ENCODE results near the gene GNG7.
A peak's percentile ranks its signal among the peaks of the same experiment; 100 is the strongest.
"Not testable (repeated sequence)": the region's sequence is repeated elsewhere in the genome, so short reads cannot be mapped to it uniquely, and the experiment has no call there.

Gene GNG7

GRCh38 chr19:2616741-2617392, 85.6 kb downstream of the GNG7 start:
- no peak for DNase-seq

DNA sequence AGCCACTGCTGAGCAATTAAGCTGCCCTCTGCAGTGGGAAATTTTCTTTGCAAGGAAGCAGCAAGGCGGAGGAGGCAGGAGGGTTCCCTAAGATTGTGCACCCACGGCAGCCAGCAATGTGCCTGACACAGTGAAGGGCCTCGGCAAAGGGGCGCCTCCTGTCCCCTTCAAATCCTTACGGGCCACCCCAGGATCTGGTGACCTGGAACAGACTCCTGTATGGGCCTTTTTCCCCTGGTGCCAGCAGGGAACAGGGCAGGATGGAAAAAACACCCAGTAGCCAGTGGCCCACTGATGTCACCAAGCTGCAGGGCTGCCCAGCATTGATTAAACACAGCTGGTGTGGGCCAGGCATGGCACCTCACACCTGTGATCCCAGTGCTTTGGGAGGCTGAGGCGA, 86.7 kb downstream of the GNG7 start:
- DNase-seq, result no peak

DNA sequence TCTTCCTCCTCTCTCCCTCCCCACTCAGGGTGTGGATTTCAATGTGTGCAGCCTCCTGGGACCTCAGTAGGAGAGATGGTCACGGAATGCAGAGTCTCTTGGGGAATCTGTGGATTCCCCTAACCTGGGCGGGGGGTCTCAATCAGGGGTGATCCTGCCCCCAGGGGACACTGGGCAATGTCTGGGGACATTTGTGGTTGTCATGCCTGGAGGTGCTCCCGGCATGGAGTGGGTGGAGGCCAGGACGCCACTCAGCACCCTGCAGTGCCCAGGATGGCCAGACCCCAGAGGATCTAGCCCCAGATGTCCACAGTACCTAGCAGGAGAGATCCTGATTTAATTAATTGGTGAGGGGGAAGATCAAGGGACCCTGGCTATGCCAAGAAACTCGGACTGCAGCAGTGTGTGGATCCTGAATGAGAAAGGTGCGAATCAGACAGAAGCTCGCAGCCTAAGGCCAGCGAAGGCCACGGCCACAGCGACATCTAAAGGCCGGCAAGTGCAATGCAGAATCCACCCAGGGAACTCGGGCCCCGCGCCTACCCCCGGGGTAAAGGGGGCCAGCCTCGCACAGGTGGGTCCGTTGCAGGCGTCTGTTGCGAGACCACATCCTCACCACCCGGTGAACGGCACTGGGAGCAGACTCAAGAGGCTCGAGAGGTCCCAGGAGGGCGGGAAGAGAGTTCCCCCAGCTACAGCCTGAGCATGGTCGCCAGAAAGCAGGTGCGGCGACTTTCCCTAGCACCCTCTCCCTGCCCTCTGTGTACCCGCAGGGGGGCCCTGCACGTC, 88.8 kb downstream of the GNG7 start:
- DNase-seq, result peak; percentile 36

DNA sequence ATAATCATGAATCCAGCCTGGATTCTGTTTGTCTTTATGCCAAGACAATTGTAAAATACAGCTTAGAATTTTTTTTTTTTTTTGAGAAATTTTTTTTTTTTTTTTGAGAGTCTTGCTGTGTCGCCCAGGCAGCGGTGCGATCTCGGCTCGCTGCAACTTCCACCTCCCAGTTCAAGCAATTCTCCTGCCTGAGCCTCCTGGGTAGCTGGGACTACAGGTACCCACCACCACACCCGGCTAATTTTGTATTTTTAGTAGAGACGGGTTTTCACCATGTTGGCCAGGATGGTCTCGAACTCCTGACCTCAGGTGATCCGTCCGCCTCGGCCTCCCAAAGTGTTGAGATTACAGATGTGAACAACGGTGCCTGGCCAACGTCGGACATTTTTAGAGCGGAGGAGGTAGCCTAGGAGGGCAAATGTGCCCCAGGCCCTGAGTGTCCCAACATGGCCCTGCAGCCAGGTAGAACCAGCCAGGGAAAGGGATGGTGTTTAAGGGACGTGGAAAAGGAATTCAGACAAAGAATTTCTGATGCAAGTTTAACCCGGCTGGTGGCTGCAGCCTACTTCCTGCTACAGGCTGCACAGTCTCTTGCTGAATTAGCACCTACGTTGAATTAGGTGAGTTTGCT, 89.8 kb downstream of the GNG7 start:
- no peak for DNase-seq

DNA sequence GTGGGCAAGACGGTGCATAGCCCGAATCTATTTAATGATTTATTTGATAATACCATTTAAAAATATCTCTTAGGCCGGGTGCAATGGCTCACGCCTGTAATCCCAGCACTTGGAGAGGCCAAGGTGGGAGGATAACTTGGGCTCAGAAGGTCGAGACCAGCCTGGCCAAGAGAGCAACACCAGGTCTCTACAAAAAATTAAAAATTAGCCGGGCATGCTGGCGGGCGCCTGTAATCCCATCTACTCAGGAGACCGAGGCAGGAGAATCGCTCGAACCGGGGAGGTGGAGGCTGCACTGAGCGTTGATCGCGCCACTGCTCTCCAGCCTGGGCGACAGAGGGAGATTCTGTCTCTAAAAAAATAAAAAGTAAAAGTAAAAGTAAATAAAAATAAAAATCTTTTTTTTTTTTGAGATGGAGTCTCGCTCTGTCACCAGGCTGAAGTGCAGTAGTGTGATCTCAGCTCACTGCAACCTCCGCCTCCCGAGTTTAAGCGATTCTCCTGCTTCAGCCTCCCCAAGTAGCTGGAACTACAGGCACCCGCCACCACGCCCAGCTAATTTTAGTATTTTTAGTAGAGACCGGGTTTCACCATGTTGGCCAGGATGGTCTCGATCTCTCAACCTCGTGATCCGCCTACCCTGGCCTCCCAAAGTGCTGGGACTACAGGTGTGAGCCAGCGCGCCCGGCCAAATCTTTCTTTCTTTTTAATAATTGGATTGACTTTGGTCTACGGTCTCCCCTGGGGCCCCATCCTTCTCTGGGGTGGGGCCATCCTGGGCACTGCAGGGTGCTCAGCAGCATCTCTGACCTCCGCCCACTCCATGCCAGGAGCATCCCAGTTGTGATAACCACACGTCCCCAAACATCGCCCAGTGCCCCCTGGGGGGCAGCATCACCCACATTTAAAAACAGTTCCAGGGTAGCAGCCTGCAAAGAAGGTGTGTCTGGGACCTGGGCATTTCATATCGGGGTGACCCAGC, 90.7 kb downstream of the GNG7 start:
- DNase-seq, result no peak

DNA sequence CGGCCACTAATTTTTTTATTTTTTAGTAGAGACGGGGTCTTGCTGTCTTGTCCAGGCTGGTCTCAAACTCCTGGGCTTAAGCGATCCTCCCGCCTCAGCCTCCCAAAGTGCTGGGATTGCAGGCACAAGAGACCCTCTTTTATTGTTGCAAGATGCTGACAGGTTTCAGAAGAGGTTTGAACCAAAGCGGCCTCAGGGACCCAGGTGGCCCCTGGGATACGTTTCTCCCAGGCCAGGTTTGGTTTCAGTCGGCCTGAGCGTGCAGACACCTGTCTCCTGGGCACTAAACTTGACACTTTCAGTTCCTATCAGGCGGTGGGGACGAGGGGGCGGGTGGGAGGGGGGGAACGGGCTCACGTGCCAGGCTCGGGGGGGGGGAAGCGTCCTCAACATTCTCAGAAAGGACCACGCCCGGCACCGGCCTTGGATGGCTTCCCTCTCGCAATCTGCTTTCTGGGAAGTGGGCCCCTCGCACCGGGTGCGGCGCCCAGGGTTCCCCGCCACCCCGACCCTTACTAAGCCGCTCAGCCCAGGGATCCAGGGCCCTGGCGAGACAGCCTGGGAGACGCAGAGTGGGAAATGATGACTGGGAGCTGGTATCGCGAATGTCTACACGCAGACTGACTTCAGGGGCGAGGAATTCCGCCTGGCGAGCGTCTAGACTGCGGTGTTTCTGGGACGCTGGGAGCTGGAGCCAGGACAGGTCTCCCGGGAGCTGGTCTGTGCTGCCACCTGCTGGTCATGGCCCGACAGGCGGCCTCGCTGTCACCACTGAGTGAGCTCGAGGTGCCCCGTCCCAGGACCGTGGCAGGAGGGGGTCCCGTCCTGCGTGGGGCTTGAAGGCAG, 91.6 kb downstream of the GNG7 start:
- DNase-seq, result peak; percentile 83

DNA sequence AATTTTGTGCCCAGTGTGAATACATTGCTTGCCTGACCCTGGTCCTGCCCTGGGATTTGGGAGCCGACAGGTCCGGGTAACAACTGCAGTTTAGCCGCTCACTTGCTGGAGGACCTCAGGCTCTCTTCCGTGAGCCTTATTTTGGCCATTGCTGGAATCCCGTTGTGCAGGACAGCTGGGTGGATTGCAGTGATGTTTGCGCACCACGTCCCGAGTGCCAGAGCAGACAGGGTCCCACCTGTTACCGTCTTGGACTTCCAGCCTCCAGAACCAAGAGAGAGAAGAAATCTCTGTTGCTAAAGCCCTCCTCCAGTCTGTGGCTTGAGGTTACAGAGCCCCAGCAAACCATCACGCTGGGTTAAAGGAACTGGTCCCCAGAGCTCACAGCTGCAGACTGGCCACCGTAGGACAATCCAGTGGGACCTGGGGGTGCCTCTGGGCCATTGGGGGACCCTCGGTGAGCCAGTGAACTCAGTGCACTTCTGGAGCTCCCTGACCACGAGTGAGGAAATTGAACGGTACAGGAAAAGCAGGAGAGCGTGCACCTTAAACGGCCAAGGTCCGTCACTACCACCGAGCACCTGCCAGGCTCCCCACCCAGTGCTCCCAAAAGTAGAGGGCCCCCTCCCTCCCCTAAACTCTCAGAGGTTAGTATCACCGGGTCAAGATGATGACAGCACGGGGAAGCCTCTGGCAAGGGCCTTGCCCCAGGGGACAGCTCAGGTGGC, 92.9 kb downstream of the GNG7 start:
- DNase-seq, result no peak

DNA sequence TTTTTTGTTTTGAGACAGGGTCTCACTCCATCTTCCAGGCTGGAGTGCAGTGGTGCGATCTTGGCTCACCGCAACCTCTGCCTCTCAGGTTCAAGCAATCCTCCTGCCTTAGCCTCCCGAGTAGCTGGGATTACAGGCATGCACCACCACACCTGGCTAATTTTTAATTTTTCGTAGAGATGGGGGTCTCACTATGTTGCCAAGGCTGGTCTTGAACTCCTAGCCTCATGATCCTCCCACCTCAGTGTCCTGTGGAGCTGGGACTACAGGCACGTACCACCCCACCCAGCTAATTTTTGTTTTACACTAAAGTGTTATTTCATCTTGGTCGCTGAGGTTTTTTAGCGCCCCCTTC, 93.5 kb downstream of the GNG7 start:
- DNase-seq, result not testable (repeated sequence)

DNA sequence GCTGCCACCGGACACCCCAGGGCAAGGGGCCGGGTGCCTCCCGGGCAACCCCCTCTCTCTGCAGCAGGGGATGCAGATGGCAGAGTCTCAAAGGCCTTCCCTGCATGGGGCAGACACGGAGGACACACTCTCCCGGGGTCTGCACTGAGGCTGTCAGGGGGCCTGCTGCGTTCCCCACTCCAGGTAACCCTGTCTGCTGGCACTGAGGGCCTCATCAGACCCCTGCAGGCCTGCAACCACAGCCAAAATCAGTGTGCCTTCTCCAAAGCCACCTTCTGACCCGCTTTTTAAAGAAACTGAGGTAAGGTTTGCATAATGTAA, 93.9 kb downstream of the GNG7 start:
- no peak for DNase-seq

DNA sequence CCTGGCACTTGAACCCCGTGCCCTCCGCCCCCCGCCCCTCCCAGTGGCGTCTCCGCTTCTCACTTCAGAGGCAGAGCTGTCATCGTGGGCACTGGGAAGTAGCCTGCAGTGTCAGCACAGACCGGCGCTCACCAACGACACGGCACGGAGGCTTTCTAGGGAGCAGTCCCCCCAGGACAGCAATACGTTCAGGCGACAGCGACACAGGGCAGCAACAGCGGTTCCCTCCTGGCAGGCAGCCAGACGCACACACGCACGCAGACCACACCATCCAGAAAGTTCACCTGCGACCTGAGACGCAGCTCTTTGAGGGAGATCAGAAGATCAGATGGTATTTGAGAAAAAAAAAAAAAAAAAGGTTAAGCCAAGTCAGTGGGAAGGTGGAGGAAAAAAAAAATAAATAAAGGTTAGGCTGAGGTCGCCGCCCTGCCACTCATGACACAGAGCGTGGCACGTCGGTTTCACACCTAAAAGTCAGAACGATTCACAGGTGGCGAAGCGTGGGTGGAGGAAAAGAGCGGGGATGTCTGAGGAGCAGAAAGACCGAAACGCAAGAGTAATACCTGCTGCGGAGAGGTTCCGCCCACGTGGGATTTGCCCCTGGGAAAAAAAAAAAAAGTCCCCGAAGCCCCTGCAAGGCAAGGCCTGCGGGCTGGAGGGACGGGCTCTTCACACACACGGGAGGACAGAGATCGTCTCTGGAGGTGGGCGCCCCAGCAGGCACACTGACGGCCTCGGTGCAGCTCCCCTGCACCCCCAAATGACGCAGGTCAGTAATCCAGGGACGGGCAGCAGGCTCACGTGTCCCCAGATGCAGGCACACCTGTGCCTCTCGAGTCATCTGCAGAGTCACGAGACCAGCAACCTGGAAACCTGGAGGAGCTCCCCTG, 94.5 kb downstream of the GNG7 start:
- no peak for DNase-seq

- not testable (repeated sequence) for DNase-seq
These were observed 95.7 kb downstream of the GNG7 start for GRCh38 chr19:2606774-2607173.

- not testable (repeated sequence) for DNase-seq
These were observed 96.6 kb downstream of the GNG7 start for GRCh38 chr19:2605889-2606288.

DNA sequence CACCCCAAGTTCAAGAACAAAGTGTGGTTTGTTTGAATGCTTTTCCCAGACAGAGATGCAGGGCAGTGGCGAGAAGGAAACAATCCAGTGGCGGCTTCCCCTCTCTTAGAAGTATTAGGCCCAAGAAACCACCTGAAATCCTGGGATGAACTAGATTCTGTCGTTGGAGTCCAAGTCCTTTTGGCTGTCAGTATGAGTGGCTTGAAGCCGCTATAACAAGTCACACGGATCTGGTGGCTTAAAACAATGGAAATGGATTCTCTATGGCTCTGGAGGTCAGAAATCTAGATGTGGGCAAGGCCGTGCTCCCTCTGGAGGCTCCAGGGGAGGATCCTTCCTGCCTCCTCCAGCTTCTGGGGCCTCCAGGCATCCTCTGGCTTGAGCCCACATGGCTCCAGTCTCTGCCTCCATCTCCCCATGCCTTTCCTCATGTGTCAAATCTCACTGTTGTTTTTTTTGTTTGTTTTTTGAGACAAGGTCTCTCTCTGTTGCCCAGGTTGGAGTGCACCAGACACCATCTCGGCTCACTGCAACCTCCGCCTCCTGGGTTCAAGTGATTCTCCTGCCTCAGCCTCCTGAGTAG, 97.7 kb downstream of the GNG7 start:
- no peak for DNase-seq

GRCh38 chr19:2603334-2603733, 99.2 kb downstream of the GNG7 start:
- no peak for DNase-seq

DNA sequence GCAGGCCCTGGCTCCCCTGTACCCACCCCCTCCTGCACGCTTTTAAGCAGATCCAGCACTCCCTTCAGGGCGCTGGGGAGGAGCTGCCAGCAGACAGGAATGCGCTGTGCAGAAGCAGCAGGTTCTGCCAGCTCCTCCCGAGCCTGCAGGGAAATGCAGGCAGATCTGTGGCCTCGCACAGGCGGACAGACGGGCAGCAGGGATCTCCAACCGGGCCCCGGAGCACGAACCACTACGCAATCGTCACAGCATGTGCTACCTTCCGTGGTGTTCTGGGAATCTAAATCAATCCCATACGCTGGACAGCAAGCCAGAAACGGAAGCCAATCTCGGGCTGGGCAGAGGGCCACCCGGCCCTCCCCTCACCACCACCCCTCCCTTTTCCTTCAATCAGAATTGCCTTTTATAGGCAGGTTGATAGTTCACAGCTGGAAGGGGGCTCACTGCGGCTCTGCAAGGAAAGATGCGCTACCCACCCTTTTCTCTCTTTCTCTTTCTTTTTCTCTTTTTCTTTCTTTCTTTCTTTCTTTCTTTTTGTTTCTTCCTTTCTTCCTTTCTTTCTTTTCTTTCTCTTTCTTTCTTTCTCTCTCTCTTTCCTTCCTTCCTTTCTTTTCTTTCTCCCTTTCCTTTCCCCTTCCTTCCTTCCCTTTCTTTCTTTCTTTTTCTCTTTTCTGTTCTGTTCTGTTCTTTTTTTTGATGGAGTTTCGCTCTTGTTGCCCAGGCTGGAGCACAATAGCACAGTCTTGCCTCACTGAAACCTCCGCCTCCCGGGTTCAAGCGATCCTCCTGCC, 99.9 kb downstream of the GNG7 start:
- DNase-seq, result no peak

DNA sequence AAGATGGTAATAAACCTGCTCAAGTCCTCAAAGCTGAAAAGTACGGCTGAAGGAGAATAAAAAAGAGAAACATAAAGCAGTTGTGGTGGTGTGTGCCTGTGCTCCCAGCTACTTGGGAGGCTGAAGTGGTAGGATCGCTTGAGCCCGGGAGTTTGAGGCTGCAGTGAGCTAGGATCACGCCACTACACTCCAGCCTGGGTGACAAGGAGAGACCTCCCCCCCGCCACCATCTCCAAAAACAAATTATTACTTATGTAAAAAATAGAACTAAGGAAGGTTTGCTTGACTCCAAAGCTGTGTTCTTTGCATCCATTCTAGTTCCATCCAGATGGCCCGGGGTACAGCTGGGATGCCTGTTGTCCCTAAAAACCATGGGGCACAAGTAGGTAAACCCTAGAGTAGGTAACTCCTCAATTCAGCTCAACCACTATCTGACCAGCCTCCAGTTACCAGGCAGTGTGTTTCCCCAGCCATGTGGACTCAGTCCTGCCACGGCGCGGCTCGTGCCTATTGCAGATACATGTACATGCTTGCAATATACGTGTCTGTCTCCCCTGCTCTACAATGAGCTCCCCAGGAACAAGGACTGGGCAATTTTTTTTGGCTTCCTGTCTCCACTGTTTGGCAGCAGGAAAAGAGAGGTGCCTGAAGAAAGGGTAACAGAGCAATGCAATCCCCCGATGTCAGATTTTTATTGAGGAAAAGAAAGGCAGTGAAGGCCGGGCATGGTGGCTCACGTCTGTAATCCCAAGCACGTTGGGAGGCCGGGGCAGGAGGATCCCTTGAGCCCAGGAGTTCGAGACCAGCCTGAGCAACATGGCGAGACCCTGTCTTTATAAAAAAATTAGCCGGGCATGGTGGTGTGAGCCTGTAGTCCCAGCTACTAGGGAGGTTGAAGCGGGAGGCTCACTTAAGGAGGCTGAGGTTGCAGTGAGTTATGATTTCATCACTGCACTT, 101.3 kb downstream of the GNG7 start:
- DNase-seq, result no peak

DNA sequence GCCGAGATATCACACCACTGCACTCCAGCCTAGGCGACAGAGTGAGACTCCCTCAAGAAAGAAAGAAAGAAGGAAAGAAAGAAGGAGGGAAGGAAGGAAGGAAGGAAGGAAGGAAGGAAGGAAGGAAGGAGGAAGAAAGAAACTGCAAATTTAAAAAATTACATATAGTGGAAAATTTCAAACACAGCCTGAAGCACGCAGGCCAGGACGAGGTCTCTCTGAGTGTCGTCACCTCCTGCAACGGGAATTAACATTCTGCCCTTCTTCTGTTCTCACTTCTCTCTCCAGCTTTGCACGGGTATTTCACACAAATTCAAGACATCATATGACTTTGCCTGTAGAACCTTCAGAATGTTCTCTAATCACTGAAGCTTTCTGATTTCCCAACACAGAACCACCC, 108.2 kb downstream of the GNG7 start:
- DNase-seq, result no peak

DNA sequence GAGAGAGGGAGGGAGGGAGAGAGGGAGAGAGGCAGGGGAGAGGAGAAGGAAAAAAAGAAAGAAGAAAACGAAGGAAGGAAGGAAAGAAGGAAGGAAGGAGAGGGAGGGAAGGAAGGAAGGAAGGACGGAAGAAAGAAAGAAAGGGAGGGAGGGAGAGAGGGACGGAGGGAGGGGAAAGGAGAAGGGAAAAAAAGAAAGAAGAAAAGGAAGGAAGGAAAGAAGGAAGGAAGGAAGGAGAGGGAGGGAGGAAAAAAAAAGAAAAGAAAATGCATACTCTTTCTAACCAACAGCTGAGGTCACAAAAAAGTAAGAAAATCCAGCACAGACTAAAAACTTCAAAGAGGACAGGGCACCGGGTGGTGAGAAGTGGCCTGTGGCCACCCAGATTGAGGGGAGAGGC, 109.7 kb downstream of the GNG7 start:
- no peak for DNase-seq
